ENCODE measurements around the gene NEK9.

The NEK9 gene

GRCh38 chr14:75094896-75095295 lies 32.0 kb downstream of the NEK9 start:
- no peak for TF ChIP-seq SNAI2 (CRISPR knock-in tag; IDR thresholded peaks at IDR 0.05)
- TF ChIP-seq TCF4 (CRISPR knock-in tag; IDR thresholded peaks at IDR 0.05; ENCODE audit: borderline replicate concordance), result no peak
- TF ChIP-seq, protein P1, sequence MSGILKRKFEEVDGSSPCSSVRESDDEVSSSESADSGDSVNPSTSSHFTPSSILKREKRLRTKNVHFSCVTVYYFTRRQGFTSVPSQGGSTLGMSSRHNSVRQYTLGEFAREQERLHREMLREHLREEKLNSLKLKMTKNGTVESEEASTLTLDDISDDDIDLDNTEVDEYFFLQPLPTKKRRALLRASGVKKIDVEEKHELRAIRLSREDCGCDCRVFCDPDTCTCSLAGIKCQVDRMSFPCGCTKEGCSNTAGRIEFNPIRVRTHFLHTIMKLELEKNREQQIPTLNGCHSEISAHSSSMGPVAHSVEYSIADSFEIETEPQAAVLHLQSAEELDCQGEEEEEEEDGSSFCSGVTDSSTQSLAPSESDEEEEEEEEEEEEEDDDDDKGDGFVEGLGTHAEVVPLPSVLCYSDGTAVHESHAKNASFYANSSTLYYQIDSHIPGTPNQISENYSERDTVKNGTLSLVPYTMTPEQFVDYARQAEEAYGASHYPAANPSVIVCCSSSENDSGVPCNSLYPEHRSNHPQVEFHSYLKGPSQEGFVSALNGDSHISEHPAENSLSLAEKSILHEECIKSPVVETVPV (CRISPR knock-in tag; IDR thresholded peaks at IDR 0.05), result no peak
- no peak for TF ChIP-seq PATZ1 (CRISPR knock-in tag; IDR thresholded peaks at IDR 0.05; ENCODE audit: borderline replicate concordance)
- no peak for TF ChIP-seq ZNF8 (CRISPR knock-in tag; IDR thresholded peaks at IDR 0.05)
- TF ChIP-seq ZNF565 (CRISPR knock-in tag; conservative IDR thresholded peaks at IDR 0.05; ENCODE audit: low read depth), result no peak
- TF ChIP-seq, protein P2, sequence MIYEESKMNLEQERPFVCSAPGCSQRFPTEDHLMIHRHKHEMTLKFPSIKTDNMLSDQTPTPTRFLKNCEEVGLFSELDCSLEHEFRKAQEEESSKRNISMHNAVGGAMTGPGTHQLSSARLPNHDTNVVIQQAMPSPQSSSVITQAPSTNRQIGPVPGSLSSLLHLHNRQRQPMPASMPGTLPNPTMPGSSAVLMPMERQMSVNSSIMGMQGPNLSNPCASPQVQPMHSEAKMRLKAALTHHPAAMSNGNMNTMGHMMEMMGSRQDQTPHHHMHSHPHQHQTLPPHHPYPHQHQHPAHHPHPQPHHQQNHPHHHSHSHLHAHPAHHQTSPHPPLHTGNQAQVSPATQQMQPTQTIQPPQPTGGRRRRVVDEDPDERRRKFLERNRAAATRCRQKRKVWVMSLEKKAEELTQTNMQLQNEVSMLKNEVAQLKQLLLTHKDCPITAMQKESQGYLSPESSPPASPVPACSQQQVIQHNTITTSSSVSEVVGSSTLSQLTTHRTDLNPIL (CRISPR knock-in tag; IDR thresholded peaks at IDR 0.05; ENCODE audit: low read depth), result no peak
- TF ChIP-seq TOX (CRISPR knock-in tag; IDR thresholded peaks at IDR 0.05; ENCODE audit: borderline replicate concordance), result no peak
- TF ChIP-seq OSR1 (CRISPR knock-in tag; IDR thresholded peaks at IDR 0.05), result no peak
- TF ChIP-seq ZFP30 (CRISPR knock-in tag; IDR thresholded peaks at IDR 0.05), result no peak
- TF ChIP-seq ZC3H10 (CRISPR knock-in tag; IDR thresholded peaks at IDR 0.05), result no peak
- no peak for TF ChIP-seq POU6F1 (CRISPR knock-in tag; IDR thresholded peaks at IDR 0.05; ENCODE audit: borderline replicate concordance, low read depth)
- no peak for TF ChIP-seq BACH2 (CRISPR knock-in tag; IDR thresholded peaks at IDR 0.05; ENCODE audit: borderline replicate concordance)
- TF ChIP-seq ESRRG (CRISPR knock-in tag; IDR thresholded peaks at IDR 0.05), result no peak
- no peak for ATAC-seq

- ATAC-seq, result no peak
- TF ChIP-seq BACH2 (CRISPR knock-in tag; IDR thresholded peaks at IDR 0.05; ENCODE audit: borderline replicate concordance) (no peak), PPARA (CRISPR knock-in tag; IDR thresholded peaks at IDR 0.05; ENCODE audit: borderline replicate concordance) (no peak), ZFP3 (CRISPR knock-in tag; IDR thresholded peaks at IDR 0.05) (no peak), CSDC2 (CRISPR knock-in tag; IDR thresholded peaks at IDR 0.05) (no peak), ZNF8 (CRISPR knock-in tag; IDR thresholded peaks at IDR 0.05) (no peak)
Observed at GRCh38 chr14:75092698-75093097, 34.1 kb downstream of the NEK9 start.

- TF ChIP-seq ZNF70 (CRISPR knock-in tag; IDR thresholded peaks at IDR 0.05) (no peak), ESRRG (CRISPR knock-in tag; IDR thresholded peaks at IDR 0.05) (no peak), BACH2 (CRISPR knock-in tag; IDR thresholded peaks at IDR 0.05; ENCODE audit: borderline replicate concordance) (no peak), RARB (CRISPR knock-in tag; IDR thresholded peaks at IDR 0.05) (no peak), PATZ1 (CRISPR knock-in tag; IDR thresholded peaks at IDR 0.05; ENCODE audit: borderline replicate concordance) (no peak), SNAI2 (CRISPR knock-in tag; IDR thresholded peaks at IDR 0.05) (no peak), TOX (CRISPR knock-in tag; IDR thresholded peaks at IDR 0.05; ENCODE audit: borderline replicate concordance) (no peak)
- TF ChIP-seq, protein P2 (CRISPR knock-in tag; IDR thresholded peaks at IDR 0.05; ENCODE audit: low read depth), result no peak
- TF ChIP-seq, protein P1 (CRISPR knock-in tag; IDR thresholded peaks at IDR 0.05), result no peak
- no peak for ATAC-seq
Observed at GRCh38 chr14:75091251-75091650, 35.6 kb downstream of the NEK9 start.

Data from SK-N-SH treated with all-trans-retinoic acid at 6 μM for 48 hours (cell line).